ENCODE measurements around the gene TAS2R41.

Gene TAS2R41
- 0.15 to 1.3 (median 0.41) reads per million in 4 donors for total RNA-seq

- no peak for DNase-seq
Observed at GRCh38 chr7:143477501-143478150, at the start of gene TAS2R41. Gene TAS2R41, plus strand, starts transcription at chr7:143477873. Its CDS starts 0 bp downstream, at chr7:143477873.

- no peak for DNase-seq
Observed at GRCh38 chr7:143429770-143430698, 47.6 kb upstream of the TAS2R41 start.

- DNase-seq, result no peak
Observed at GRCh38 chr7:143431109-143431508, 46.6 kb upstream of the TAS2R41 start.

- DNase-seq, result no peak
Observed at GRCh38 chr7:143433759-143434158, 43.9 kb upstream of the TAS2R41 start.

- DNase-seq, result no peak
Observed at GRCh38 chr7:143434660-143435059, 43.0 kb upstream of the TAS2R41 start.

GRCh38 chr7:143435266-143435665 lies 42.4 kb upstream of the TAS2R41 start:
- no peak for DNase-seq

- DNase-seq, result no peak
Observed at GRCh38 chr7:143436325-143436946, 41.2 kb upstream of the TAS2R41 start.

- DNase-seq, result peak in 1 of 5 donors; percentile 30
Observed at GRCh38 chr7:143437578-143437977, 40.1 kb upstream of the TAS2R41 start.

- DNase-seq, result no peak
Observed at GRCh38 chr7:143439866-143440265, 37.8 kb upstream of the TAS2R41 start.

GRCh38 chr7:143443153-143443552 lies 34.5 kb upstream of the TAS2R41 start, which contains the start of gene TAS2R60:
Gene TAS2R60, plus strand, starts transcription at chr7:143443453. Its CDS starts 0 bp downstream, at chr7:143443453.
- DNase-seq, result no peak

GRCh38 chr7:143444063-143444782 lies 33.5 kb upstream of the TAS2R41 start:
- DNase-seq, result no peak

GRCh38 chr7:143444785-143445184 lies 32.9 kb upstream of the TAS2R41 start:
- DNase-seq, result no peak

- DNase-seq, result no peak
Observed at GRCh38 chr7:143447466-143447865, 30.2 kb upstream of the TAS2R41 start.

- DNase-seq, result no peak
Observed at GRCh38 chr7:143448429-143448828, 29.2 kb upstream of the TAS2R41 start.

GRCh38 chr7:143449793-143450192 lies 27.9 kb upstream of the TAS2R41 start:
- no peak for DNase-seq

GRCh38 chr7:143451122-143451521 lies 26.6 kb upstream of the TAS2R41 start:
- no peak for DNase-seq

- DNase-seq, result no peak
Observed at GRCh38 chr7:143451746-143452145, 25.9 kb upstream of the TAS2R41 start.

- DNase-seq, result no peak
Observed at GRCh38 chr7:143452495-143452894, 25.2 kb upstream of the TAS2R41 start.

- DNase-seq, result no peak
Observed at GRCh38 chr7:143454091-143454680, 23.5 kb upstream of the TAS2R41 start.

GRCh38 chr7:143455491-143455890 lies 22.2 kb upstream of the TAS2R41 start:
- DNase-seq, result no peak

GRCh38 chr7:143455942-143456341 lies 21.7 kb upstream of the TAS2R41 start:
- DNase-seq, result no peak
